Loucy (cell line): ENCODE measurements around the gene NFKB1.

ENCODE experiments used
- CTCF ChIP-seq: fragments of 200-600 bp; sonication (generic); conservative IDR thresholded peaks from 2 replicates; pipeline ENCODE4 v1.5.1; 2014; ENCODE audit warnings: mild to moderate bottlenecking, antibody characterized with exemption, low read length
- EZH2phosphoT487 ChIP-seq: fragments of 200-600 bp; IDR thresholded peaks from 2 replicates; pipeline ENCODE4 v1.6.1; 2018; ENCODE audit warnings: antibody characterized with exemption, mild to moderate bottlenecking, moderate library complexity, borderline replicate concordance

- TF ChIP-seq CTCF (no peak), EZH2phosphoT487 (no peak)
Observed at GRCh38 chr4:102453827-102454226, 47.3 kb upstream of the NFKB1 start.
